Adrenal gland (tissue), 12 donors: ENCODE measurements around the gene HMCN2. TPM values are rescaled to one million over a fixed set of nuclear protein-coding genes. Genes with fewer than 3 reads are reported as not detected.

Source experiments
- DNase-seq, 7 donors: peaks; one replicate each; pipeline ENCODE4 v3.0.0-alpha.2; 2019 to 2020
- H3K27ac ChIP-seq, 5 donors: fragments of 200-600 bp; sonication (generic) in 4 of 5; 1 replicate in 3 of 5; 2 replicates in 2 of 5; pipeline versions ENCODE4 v1.5.1 to v1.8.0; 2016 to 2020; ENCODE audit warnings: mild to moderate bottlenecking in 1 of 5
- H3K27me3 ChIP-seq: fragments of 200-600 bp; 2 replicates; pipeline ENCODE4 v1.8.0; 2021
- H3K36me3 ChIP-seq, 2 donors: fragments of 200-600 bp; replicated peaks in 1 of 2; 1 replicate in 1 of 2; 2 replicates in 1 of 2; pipeline versions ENCODE4 v1.5.1 to v1.8.0; 2018 to 2022
- H3K4me1 ChIP-seq, 2 donors: fragments of 200-600 bp; replicated peaks in 1 of 2; 1 replicate in 1 of 2; 2 replicates in 1 of 2; pipeline versions ENCODE4 v1.5.1 to v1.8.0; 2018 to 2021
- H3K4me3 ChIP-seq, 4 donors: fragments of 200-600 bp; sonication (generic) in 3 of 4; one replicate each; pipeline ENCODE4 v1.5.1; 2016 to 2018
- H3K9me3 ChIP-seq, 3 donors: fragments of 200-600 bp; sonication (generic) in 1 of 3; replicated peaks in 1 of 3; 1 replicate in 2 of 3; 2 replicates in 1 of 3; pipeline versions ENCODE4 v1.5.1 to v1.8.0; 2016 to 2021
- POLR2A ChIP-seq, 2 donors: fragments of 450-650 bp; IDR thresholded peaks; one replicate each; pipeline ENCODE4 v1.6.1; 2017; ENCODE audit warnings: antibody characterized with exemption in 2 of 2, mild to moderate bottlenecking in 2 of 2, moderate library complexity in 1 of 2
- WGBS, 4 donors: extraction: QIAGEN DNeasy Blood & Tissue Kit in 2 of 4; methylation state at CpG; one replicate each; pipeline versions ENCODE4 v1.1.5 to v1.1.7; 2013 to 2017; 5-methylcytosine and 5-hydroxymethylcytosine counted together
- intact Hi-C, 2 donors: fragments of 100-400 bp; cut with DNase I; formaldehyde crosslinking; loops; one replicate each; pipeline versions ENCODE4 v1.14.1 to v1.15.0; 2022 to 2023
- polyA plus RNA-seq, 3 donors: library from polyadenylated mRNA; stranded (reverse); fragments of 200-250 nt in 2 of 3; fragments of 350-450 nt in 1 of 3; fragmentation: Illumina TruSeq in 1 of 3; extraction: RNeasy Lipid Tissue Mini Kit (QIAGEN cat#74804) in 1 of 3; gene quantifications; one replicate each; pipeline ENCODE4 v1.2.3, GENCODE V29; 2013 to 2014
- total RNA-seq, 9 donors: library from RNA; depleted of rRNA in 4 of 9; stranded (reverse); fragments of >200 nt in 4 of 9; fragments of 120-200 nt in 1 of 9; fragmentation: NEBNext Ultra II Directional in 1 of 9; extraction: Animal tissue kit (Norgen Biotek cat#: 25700) in 1 of 9; gene quantifications; one replicate each; pipeline versions ENCODE4 v1.1.0 to v1.2.4, GENCODE V29; 2013 to 2023
- TF ChIP-seq, protein P1 (sequence below), 6 experiments: fragments of 450-650 bp in 4 of 6; fragments of 200-600 bp in 2 of 6; sonication (generic) in 1 of 6; IDR thresholded peaks; 1 replicate in 5 of 6; 2 replicates in 1 of 6; pipeline versions ENCODE4 v1.5.1 to v1.8.0; 2016 to 2021; ENCODE audit warnings: antibody characterized with exemption in 6 of 6, mild to moderate bottlenecking in 2 of 6, moderate library complexity in 1 of 6
- donor health status: healthy with polysubstance abuse.
- donor health status: Bipolar disorder and iron deficiency.
- donor health status: DM: yes; HTN: yes; CAD: no.
- donor health status: DM: no; HTN: no; CAD: no.
- donor health status: DM: no; HTN: no; CAD: no.
- donor health status: DM: yes; HTN: yes; CAD: no.

Gene HMCN2
- total and polyA plus RNA-seq, 12 donors = 0.05 to 25.8 (median 0.42) TPM; not detected in 1

GRCh38 chr9:130233587-130233945, 32.0 kb upstream of the HMCN2 start:
- TF ChIP-seq POLR2A (IDR thresholded peaks at IDR 0.05) = no peak
- TF ChIP-seq, protein P1, sequence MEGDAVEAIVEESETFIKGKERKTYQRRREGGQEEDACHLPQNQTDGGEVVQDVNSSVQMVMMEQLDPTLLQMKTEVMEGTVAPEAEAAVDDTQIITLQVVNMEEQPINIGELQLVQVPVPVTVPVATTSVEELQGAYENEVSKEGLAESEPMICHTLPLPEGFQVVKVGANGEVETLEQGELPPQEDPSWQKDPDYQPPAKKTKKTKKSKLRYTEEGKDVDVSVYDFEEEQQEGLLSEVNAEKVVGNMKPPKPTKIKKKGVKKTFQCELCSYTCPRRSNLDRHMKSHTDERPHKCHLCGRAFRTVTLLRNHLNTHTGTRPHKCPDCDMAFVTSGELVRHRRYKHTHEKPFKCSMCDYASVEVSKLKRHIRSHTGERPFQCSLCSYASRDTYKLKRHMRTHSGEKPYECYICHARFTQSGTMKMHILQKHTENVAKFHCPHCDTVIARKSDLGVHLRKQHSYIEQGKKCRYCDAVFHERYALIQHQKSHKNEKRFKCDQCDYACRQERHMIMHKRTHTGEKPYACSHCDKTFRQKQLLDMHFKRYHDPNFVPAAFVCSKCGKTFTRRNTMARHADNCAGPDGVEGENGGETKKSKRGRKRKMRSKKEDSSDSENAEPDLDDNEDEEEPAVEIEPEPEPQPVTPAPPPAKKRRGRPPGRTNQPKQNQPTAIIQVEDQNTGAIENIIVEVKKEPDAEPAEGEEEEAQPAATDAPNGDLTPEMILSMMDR (IDR thresholded peaks at IDR 0.05) = no peak
- Histone ChIP-seq H3K27me3 (no peaks in the 10 kb centered on the region), H3K36me3 (no peaks in the 10 kb centered on the region), H3K4me3 (no peak overlapping the region), H3K27ac (peak overlapping the region in 2 of 5 donors; percentile 52 to 84), H3K4me1 (peaks cover 0 to 16% of the 10 kb centered on the region in 2 donors), H3K9me3 (no peaks in the 10 kb centered on the region)
- intact Hi-C loops = loop anchor here in 1 of 2 donors (10.0 kb wide), 1 partner anchor 49 kb away; no protein-coding TSS in a partner anchor
- 84 to 91% (median 89%) methylated on average over 8 of the region's 8 CpGs for WGBS, 4 donors
- DNase-seq = peak in 1 of 7 donors; percentile 12

DNA sequence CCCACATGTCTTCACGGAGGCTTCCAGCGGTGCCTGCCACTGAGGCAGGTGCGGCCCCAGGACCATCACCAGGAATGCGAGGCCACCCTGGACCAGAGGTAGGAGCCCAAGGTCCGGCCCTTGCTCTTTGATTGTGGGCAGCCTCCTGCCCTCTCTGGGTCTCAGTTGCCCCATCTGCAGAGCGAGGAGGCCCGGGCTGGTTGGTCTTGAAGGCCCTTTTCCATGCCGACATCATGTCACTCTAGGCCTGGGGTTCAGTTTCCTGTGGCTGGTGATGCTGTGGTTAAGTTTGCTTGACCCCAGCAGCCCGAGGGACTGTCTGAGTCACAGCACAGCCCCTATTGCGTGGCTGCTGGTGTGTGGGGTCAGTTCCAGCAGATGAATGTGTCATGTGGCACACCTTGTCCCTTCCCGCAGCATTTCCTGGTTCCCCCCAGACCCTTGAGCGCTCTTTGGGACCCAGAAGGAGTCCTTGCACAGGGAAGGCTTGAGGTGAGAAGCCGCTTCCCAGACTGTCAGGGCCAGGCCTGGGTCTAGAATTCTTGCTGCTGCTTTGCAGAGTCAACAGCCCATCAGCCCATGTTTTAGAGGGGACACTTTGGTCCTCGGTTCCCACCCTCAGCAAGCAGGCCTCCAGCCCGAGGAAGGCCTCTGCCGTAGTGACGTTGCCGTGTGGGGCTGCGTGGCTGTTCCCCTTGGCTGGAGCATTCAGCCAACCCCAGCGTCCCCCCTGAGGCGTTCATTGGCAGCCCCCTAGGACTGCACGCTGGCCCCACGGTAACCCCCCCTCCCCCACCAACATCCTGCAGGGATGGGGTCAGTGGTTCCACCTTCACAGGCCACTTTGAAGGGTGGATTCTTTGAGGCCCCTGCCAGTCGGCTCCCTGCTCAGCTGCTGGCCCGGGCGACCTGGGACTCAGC, 31.0 kb upstream of the HMCN2 start:
- H3K4me3 ChIP-seq = no peak overlapping the region
- H3K36me3 ChIP-seq = no peaks in the 10 kb centered on the region
- H3K9me3 ChIP-seq = no peaks in the 10 kb centered on the region
- peaks cover 0 to 16% of the 10 kb centered on the region in 2 donors for H3K4me1 ChIP-seq
- no peaks in the 10 kb centered on the region for H3K27me3 ChIP-seq
- TF ChIP-seq, protein P1 (IDR thresholded peaks at IDR 0.05) = no peak
- no peak for TF ChIP-seq POLR2A (IDR thresholded peaks at IDR 0.05)
- peak in 1 of 7 donors; percentile 21 for DNase-seq
- intact Hi-C loops = loop anchor here (5.0 to 10.0 kb wide), 3 partner anchors 50 to 347 kb away; no protein-coding TSS in a partner anchor
- WGBS, 4 donors = 86 to 93% (median 86%) methylated on average over 6 to 26 of the region's 26 CpGs; no CpG with 5 or more reads in 1 of the 4 donors
- peak overlapping the region in 1 of 5 donors; percentile 84 for H3K27ac ChIP-seq

- H3K9me3 ChIP-seq = no peaks in the 10 kb centered on the region
- H3K36me3 ChIP-seq = no peaks in the 10 kb centered on the region
- peak overlapping the region in 1 of 5 donors; percentile 41 for H3K27ac ChIP-seq
- no peak overlapping the region for H3K4me3 ChIP-seq
- no peaks in the 10 kb centered on the region for H3K27me3 ChIP-seq
- 37 to 63% (median 48%) methylated on average over 22 to 45 of the region's 45 CpGs for WGBS, 4 donors
- H3K4me1 ChIP-seq = peaks cover 9 to 20% of the 10 kb centered on the region in 2 donors
- DNase-seq = peak; percentile 53 to 88 (median 69)
- intact Hi-C loops = loop anchor here (2.0 to 10.0 kb wide), 4 partner anchors 51 to 348 kb away; no protein-coding TSS in a partner anchor
- TF ChIP-seq, protein P1 (IDR thresholded peaks at IDR 0.05) = peak; percentile 97 to 100 (median 98)
- TF ChIP-seq POLR2A (IDR thresholded peaks at IDR 0.05) = no peak
These were observed 29.8 kb upstream of the HMCN2 start for GRCh38 chr9:130235558-130236435.
